Kidney (tissue), 14 donors: ENCODE results near the gene POLD4. TPM values are rescaled to one million over a fixed set of nuclear protein-coding genes. Genes with fewer than 3 reads are reported as not detected.

Source experiments
- DNase-seq, 5 donors: peaks; one replicate each; pipeline ENCODE4 v3.0.0-alpha.2; 2013 to 2020
- FAIRE-seq: peaks from 2 replicates; lab custom pipeline; 2012; peaks lifted over from hg19 to GRCh38; lab: Jason Lieb, UNC
- H3K27ac ChIP-seq, 2 donors: one replicate each; pipeline ENCODE4 v1.7.0; 2013; ENCODE audit warnings: low read depth in 2 of 2, low read length in 2 of 2, inconsistent platforms in 1 of 2
- H3K27me3 ChIP-seq: one replicate; pipeline ENCODE4 v1.7.1; 2013; ENCODE audit warnings: low read length, inconsistent platforms; ENCODE audit not compliant: control insufficient read depth, insufficient read depth
- H3K36me3 ChIP-seq, 3 donors: one replicate each; pipeline versions ENCODE4 v1.7.0 to v1.7.1; 2013; ENCODE audit warnings: low read length in 3 of 3, control low read depth in 1 of 3, inconsistent platforms in 1 of 3; ENCODE audit not compliant: insufficient read depth in 3 of 3, control insufficient read depth in 2 of 3
- H3K4me1 ChIP-seq, 3 donors: one replicate each; pipeline versions ENCODE4 v1.7.0 to v1.7.1; 2013; ENCODE audit warnings: low read length in 3 of 3, inconsistent platforms in 1 of 3, low read depth in 1 of 3; ENCODE audit not compliant: control insufficient read depth in 2 of 3, insufficient read depth in 2 of 3
- H3K4me3 ChIP-seq, 3 donors: one replicate each; pipeline versions ENCODE4 v1.7.0 to v1.8.1; 2013; ENCODE audit warnings: low read length in 3 of 3, control low read depth in 1 of 3, inconsistent platforms in 1 of 3
- H3K9ac ChIP-seq, 3 donors: one replicate each; pipeline versions ENCODE4 v1.7.0 to v1.7.1; 2013; ENCODE audit warnings: low read length in 3 of 3, control low read depth in 1 of 3, inconsistent platforms in 1 of 3
- H3K9me3 ChIP-seq, 3 donors: one replicate each; pipeline versions ENCODE4 v1.7.0 to v1.7.1; 2013; ENCODE audit warnings: low read length in 3 of 3, control low read depth in 1 of 3, inconsistent platforms in 1 of 3; ENCODE audit not compliant: control insufficient read depth in 2 of 3, insufficient read depth in 1 of 3
- CTCF ChIP-seq: IDR thresholded peaks from 3 replicates; pipeline ENCODE4 v1.5.1; 2012; ENCODE audit warnings: mild to moderate bottlenecking, moderate library complexity, borderline replicate concordance; ENCODE audit not compliant: insufficient read depth; ENCODE audit errors: extremely low read depth
- intact Hi-C: fragments of 100-400 bp; cut with DNase I; formaldehyde crosslinking; loops from one replicate; pipeline ENCODE4 v1.11.1; 2022
- polyA plus RNA-seq: library from polyadenylated mRNA; stranded (reverse); fragments of 350-450 nt; fragmentation: Illumina TruSeq; extraction: RNeasy Lipid Tissue Mini Kit (QIAGEN cat#74804); gene quantifications from one replicate; pipeline ENCODE4 v1.2.3, GENCODE V29; 2014; ENCODE audit warnings: low read depth, low replicate concordance; ENCODE audit not compliant: insufficient read depth
- total RNA-seq: library from RNA; stranded (reverse); fragmentation: NEBNext Ultra II Directional; extraction: Animal tissue kit (Norgen Biotek cat#: 25700); gene quantifications from one replicate; pipeline ENCODE4 v1.2.1, GENCODE V29; 2021
- donor health status: control.
- donor health status: control.
- donor health status: control.
- donor health status: control.
- donor health status: control.
- donor health status: DM: yes; HTN: yes; CAD: no.
- donor health status: Normal renal cell carcinoma (clear cell type).

The POLD4 gene
- total and polyA plus RNA-seq, 2 donors from 2014 or later, result 54.4 to 174 TPM

DNA sequence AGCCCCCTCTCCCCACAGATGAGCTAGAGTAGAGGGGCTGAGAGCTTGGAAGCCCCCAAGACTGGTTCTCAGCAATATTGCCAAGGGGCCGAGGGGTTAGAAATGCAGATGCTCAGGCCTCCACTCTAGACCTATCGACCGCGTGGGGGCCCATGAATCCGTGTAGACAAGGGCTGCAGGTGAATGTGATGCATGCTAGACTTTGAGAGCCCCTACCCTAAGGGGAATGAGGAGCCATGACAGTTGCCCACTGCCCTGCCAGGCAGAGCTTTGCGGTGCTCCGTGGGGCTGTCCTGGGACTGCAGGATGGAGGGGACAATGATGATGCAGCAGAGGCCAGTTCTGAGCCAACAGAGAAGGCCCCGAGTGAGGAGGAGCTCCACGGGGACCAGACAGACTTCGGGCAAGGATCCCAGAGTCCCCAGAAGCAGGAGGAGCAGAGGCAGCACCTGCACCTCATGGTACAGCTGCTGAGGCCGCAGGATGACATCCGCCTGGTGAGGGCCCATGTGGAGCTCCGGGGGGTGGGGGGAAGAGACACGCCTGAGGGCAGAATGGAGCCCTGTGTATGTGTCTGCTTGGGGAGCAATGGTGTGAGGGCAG is 48.7 kb downstream of the POLD4 start:
- no peak for TF ChIP-seq CTCF
- H3K27ac ChIP-seq, result no peak overlapping the region
- peaks cover 0 to 4% (median 2%) of the 10 kb centered on the region in 3 donors for H3K36me3 ChIP-seq
- no peaks in the 10 kb centered on the region for H3K9me3 ChIP-seq
- peak in 1 of 5 donors; percentile 54 for DNase-seq
- H3K9ac ChIP-seq, result peak overlapping the region in 1 of 3 donors; percentile 58
- FAIRE-seq, result no peak
- H3K27me3 ChIP-seq, result no peaks in the 10 kb centered on the region
- H3K4me1 ChIP-seq, result peaks cover 0 to 21% (median 5%) of the 10 kb centered on the region in 3 donors
- peak overlapping the region in 1 of 3 donors; percentile 67 for H3K4me3 ChIP-seq
- intact Hi-C loops, result no loop called here

DNA sequence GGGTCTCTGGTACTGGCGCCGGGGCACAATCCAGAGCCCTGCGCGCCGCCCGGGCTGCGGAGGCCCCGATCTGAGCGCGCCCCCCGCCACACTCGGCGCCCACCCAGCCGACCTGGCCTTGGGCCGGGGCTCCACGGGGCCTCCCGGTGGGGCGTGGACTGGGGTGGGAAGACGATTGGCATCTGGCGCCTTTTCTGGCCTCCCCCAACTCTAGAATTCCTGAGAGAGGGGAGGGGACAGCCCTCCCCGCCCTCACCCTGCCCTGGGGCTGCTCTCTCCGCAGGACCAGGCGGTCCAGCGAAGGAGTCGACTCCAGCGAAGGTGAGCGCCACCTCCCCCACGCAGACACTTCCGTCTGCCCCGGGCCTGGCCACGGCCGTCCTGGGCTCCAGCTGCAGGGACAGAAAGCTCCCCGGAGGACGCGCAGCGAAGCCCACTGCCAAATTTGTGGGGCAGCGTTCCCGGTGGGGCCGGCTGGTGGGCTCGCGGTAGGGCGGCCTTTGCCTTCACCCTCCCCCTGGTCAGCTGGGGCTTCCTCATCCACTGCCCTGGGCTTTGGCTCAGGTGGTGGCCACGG is 49.4 kb downstream of the POLD4 start:
- intact Hi-C loops, result no loop called here
- Histone ChIP-seq H3K27ac (no peak overlapping the region), H3K4me1 (peaks cover 0 to 21% (median 5%) of the 10 kb centered on the region in 3 donors), H3K9ac (peak overlapping the region in 2 of 3 donors; percentile 58 to 79), H3K9me3 (no peaks in the 10 kb centered on the region), H3K27me3 (no peaks in the 10 kb centered on the region), H3K36me3 (peaks cover 0 to 4% (median 2%) of the 10 kb centered on the region in 3 donors), H3K4me3 (peak overlapping the region; percentile 16 to 67 (median 58))
- no peak for FAIRE-seq
- no peak for TF ChIP-seq CTCF
- peak; percentile 52 to 84 (median 66) for DNase-seq

GRCh38 chr11:67303132-67303834 is 50.1 kb downstream of the POLD4 start, which contains the start of gene SSH3:
SSH3 (plus strand) TSS chr11:67303530; CDS start chr11:67303626, 96 bp downstream.
- intact Hi-C loops, result no loop called here
- H3K9me3 ChIP-seq, result no peaks in the 10 kb centered on the region
- DNase-seq (peak; percentile 56 to 94 (median 82)), FAIRE-seq (no peak)
- TF ChIP-seq CTCF, result no peak
- H3K4me1 ChIP-seq, result peaks cover 0 to 21% (median 5%) of the 10 kb centered on the region in 3 donors
- peaks cover 0 to 4% (median 2%) of the 10 kb centered on the region in 3 donors for H3K36me3 ChIP-seq
- H3K27me3 ChIP-seq, result no peaks in the 10 kb centered on the region
- peak within 1 kb of the TSS; percentile 69 to 83 for H3K27ac ChIP-seq
- peak within 1 kb of the TSS in 2 of 3 donors; percentile 67 to 79 for H3K9ac ChIP-seq
- H3K4me3 ChIP-seq, result peak within 1 kb of the TSS; percentile 20 to 67 (median 59)
